GM19238 (cell line): ENCODE measurements around the gene SH3TC1.

Experiments
- DNase-seq: peaks from one replicate; pipeline ENCODE4 v3.0.0; 2011; ENCODE audit warnings: low spot score; ENCODE audit not compliant: insufficient read length

Gene SH3TC1

DNA sequence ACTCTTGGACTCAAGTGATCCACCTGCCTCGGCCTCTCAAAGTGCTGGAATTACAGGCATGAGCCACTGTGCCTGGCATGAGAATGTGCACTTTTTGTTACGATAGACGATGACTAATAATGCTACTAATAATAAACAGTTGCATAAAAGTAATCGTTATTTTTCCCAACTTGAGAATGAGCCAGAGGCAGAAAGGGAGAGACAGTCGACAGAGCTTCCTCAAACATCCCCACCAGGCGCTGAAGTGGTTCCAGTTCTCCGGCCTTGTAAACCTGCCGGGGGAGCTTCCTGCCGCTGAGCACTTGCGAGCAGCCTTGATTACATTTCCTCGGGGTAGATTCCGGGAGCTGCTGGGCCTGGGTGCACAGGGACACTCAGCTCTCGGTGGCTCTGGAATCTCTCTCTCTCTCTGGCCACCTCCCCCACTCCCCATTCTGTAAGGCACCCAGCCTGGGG lies 61.6 kb downstream of the SH3TC1 start:
- DNase-seq, result no peak

GRCh38 chr4:8261851-8262535 lies 62.9 kb downstream of the SH3TC1 start:
- no peak for DNase-seq

DNA sequence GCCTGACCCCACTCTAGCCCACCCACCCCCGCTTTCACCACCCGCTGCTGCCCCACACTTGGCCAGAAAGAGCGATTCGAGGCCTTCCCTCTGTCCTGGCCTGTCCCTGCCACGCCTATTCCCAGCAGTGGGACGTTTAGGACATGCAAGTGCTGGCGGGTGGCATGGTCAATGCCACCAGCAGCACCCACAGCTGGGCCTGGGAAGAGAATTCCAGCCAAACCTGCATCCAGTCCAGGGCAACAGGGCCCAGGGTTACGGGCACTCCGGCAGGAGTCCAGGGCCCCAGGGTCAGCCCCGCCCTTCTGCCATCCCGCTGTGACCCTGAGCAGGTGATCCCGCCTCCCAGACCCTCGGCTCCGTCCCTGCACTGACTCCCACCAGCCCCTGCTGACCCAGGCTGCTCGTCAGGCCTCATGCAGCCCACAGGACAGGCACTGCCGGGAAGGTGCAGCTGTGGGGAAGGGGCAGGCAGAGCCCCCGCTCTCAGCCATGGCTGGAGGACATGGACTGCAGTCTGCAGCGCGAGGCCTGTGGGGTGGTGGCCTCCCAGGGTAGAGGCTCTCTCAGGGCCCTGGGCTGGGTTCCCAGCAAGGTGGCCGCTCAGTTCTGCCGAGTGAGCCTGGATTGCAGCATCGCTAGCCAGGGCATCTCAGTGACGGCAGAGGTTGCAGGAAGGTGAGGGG lies 63.7 kb downstream of the SH3TC1 start:
- no peak for DNase-seq

- no peak for DNase-seq
Measured at GRCh38 chr4:8263397-8263796, 64.3 kb downstream of the SH3TC1 start.

DNA sequence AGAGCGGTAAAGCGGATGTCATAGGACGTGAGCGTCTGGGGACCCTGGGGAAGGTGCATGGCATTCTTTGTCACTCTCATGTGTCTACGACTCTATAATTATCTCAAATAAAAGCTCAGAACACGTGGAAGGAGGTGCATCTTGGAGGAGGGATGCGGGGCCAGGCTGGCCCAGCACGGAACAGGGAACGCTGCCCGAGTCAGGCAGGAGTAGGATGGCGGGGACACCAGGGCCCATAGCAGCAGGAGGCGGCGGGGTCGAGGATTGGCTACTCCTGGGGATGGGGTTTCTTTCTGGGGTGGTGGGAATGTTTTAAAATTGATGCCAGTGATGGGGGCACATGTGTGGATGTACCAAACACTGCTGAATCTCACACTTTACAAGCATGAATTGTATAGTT lies 65.0 kb downstream of the SH3TC1 start:
- DNase-seq, result no peak

DNA sequence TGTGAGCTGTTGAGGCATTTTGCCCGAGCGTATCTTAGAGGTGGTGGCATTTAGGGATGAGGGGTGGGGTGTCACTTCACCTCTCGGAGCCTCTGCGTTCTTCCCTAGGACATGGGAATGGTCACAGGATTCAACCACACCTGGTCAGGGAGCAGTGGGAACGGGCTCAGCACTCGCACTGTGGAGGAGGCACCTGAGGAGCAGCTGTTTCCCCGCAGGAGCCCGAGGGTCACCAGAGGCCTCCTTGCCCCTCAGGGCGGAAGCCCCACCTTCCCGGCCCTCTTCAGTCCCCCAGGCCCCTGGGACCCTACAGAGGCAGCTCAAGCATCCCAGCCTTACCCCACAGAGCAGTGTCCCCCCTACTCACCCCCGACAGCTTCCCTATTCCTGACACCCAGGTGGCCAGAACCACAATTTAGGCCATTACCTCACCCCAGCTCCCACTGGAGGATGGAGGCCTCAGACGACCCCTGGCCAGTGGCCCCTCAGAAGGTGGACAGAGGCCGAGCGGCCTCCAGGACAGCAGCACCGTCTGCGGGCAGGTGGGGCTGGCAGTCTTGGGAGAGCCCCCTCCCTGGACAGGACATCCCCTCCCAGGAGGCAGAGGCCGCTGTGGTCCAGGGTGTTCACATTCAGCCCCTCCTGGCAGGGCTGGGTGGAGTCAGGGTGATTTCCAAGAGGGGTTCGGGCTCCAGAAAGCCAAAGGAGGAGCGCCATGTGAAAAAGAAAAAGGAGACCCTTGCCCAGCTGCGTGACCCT lies 66.3 kb downstream of the SH3TC1 start:
- DNase-seq, result no peak

DNA sequence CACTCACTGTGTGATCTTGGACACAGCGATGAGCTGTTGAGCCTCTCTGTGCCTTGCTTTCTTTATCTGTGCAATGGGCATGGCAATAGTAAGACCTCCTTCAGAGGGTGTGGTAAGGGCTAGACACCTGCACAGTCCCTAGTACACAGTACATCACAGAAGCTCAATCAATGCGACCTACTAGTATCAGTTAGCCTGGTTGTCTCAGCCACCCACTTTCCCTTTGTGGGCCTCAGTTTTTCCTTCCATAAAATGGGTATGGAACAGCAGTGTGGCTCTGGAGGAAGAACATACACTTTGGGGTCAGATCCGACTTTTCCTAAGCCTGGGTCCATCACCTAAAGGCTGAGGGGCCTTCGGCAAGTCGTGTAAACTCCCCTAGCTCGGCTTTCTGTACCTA lies 67.0 kb downstream of the SH3TC1 start:
- no peak for DNase-seq

GRCh38 chr4:8266508-8266907 lies 67.4 kb downstream of the SH3TC1 start:
- DNase-seq, result no peak

- peak; percentile 63 for DNase-seq
Measured at GRCh38 chr4:8267077-8267476, 68.0 kb downstream of the SH3TC1 start.

- DNase-seq, result no peak
Measured at GRCh38 chr4:8268211-8268610, 69.1 kb downstream of the SH3TC1 start.

DNA sequence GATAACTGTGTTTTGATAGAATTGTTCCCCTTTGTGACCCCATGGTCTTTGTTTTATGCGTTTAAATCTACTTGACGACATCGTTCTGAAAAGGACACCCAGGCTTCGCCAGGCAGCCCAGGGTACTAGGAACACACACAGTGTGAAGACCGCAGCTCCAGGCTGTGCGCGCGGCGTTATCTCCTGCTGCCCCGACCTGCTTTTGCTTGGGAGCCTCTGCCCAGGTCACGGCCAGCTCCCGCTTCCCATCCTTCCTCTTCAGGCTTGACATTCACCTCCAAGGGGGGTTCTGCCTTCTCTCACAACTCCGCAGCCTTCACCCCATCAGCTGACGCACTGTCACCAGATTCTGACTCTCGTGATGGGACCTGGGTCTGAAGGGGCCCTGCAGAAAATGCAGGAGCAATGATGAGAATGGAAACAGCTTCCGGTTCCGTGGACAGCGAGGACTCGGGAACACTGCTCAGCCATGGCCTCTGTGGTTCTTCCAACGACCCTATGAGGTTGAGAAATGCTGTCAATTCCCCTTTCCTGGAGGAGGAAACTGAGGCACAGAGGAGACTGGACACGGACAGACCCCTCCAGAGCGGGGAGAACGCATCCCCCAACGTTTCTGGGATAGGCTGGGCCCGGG lies 69.9 kb downstream of the SH3TC1 start:
- DNase-seq, result no peak

DNA sequence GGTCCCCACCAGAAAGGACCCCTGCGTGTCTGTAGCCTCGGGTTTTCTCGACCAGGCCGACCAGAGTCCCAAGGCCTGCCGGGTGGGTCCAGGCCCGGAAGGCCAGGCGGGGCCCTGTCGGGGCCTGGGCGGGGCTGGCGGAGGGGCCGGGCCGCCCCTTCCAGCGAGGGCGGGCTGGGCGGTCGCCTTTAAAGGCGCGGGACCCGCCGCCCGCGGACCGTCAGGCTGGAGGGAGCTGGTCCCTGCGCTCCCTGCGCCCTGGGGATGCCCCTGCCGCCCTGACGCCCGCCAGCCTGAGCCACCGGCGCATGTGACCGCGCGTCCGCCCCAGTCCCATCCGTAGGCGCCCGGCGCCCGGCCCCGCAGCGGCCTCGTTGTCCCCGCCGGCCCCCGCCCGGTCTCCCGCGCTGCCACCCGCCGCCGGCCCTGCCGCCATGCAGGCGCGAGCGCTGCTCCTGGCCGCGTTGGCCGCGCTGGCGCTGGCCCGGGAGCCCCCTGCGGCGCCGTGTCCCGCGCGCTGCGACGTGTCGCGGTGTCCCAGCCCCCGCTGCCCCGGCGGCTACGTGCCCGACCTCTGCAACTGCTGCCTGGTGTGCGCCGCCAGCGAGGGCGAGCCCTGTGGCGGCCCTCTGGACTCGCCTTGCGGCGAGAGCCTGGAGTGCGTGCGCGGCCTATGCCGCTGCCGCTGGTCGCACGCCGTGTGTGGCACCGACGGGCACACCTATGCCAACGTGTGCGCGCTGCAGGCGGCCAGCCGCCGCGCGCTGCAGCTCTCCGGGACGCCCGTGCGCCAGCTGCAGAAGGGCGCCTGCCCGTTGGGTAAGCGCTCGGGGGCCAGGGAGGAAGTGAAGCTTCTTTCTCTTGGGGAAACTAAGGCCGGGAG lies 70.7 kb downstream of the SH3TC1 start, which contains the start of gene HTRA3:
TSS of gene HTRA3 (plus strand) at position 220 of the 883 bp plus-strand sequence. CDS start at position 435, 215 bp downstream.
- no peak for DNase-seq

- DNase-seq, result no peak
Measured at GRCh38 chr4:8270418-8270771, 71.3 kb downstream of the SH3TC1 start.

GRCh38 chr4:8270912-8271815 lies 72.1 kb downstream of the SH3TC1 start:
- no peak for DNase-seq

GRCh38 chr4:8271821-8272220 lies 72.7 kb downstream of the SH3TC1 start:
- no peak for DNase-seq

- DNase-seq, result no peak
Measured at GRCh38 chr4:8272472-8273428, 73.7 kb downstream of the SH3TC1 start.

- DNase-seq, result no peak
Measured at GRCh38 chr4:8273450-8273849, 74.4 kb downstream of the SH3TC1 start.

- no peak for DNase-seq
Measured at GRCh38 chr4:8274066-8274652, 75.1 kb downstream of the SH3TC1 start.
